ENCODE data around the gene MLF2.

GRCh38 chr12:6792522-6793201, 39.7 kb upstream of the MLF2 start:
- no peak for TF ChIP-seq POLR2AphosphoS5 (IDR thresholded peaks at IDR 0.05)
- TF ChIP-seq POLR2A (IDR thresholded peaks at IDR 0.05): no peak
